Measurements from ENCODE around the gene SLC28A3.

DNA sequence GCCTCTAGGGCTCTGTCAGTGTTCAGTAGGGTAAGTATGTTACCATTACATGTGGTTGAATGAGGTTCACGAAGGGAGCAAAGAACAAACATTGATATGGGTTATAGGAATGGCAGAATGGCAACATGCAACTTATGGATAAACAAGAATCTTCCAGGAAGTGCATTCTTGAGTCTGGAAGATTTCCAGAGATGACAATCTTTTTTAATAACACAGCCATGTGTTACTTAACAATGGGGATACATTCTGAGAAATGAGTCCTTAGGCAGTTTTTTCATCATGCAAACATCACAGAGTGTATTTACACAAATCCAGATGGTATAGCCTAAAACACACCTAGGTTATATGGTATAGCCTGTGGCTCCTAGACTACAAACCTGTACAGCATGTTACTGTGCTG, 9.1 kb upstream of the SLC28A3 start:
- TF ChIP-seq, protein P1, sequence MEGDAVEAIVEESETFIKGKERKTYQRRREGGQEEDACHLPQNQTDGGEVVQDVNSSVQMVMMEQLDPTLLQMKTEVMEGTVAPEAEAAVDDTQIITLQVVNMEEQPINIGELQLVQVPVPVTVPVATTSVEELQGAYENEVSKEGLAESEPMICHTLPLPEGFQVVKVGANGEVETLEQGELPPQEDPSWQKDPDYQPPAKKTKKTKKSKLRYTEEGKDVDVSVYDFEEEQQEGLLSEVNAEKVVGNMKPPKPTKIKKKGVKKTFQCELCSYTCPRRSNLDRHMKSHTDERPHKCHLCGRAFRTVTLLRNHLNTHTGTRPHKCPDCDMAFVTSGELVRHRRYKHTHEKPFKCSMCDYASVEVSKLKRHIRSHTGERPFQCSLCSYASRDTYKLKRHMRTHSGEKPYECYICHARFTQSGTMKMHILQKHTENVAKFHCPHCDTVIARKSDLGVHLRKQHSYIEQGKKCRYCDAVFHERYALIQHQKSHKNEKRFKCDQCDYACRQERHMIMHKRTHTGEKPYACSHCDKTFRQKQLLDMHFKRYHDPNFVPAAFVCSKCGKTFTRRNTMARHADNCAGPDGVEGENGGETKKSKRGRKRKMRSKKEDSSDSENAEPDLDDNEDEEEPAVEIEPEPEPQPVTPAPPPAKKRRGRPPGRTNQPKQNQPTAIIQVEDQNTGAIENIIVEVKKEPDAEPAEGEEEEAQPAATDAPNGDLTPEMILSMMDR (conservative IDR thresholded peaks at IDR 0.05; ENCODE audit: low read depth, low read length): no peak
- no peak for TF ChIP-seq EZH2 (IDR thresholded peaks at IDR 0.05; ENCODE audit: borderline replicate concordance, low read depth, low read length, poor library complexity, severe bottlenecking)
